Breast epithelium (tissue), 4 donors: ENCODE data around the gene MSH5. TPM values are rescaled to one million over a fixed set of nuclear protein-coding genes. Genes with fewer than 3 reads are reported as not detected.

Source experiments
- DNase-seq, 2 donors: peaks; one replicate each; pipeline ENCODE4 v3.0.0-alpha.2; 2019; ENCODE audit warnings: low spot score in 2 of 2
- H3K27ac ChIP-seq, 2 donors: fragments of 200-600 bp; sonication (generic) in 1 of 2; one replicate each; pipeline ENCODE4 v1.5.1; 2016 to 2019; ENCODE audit warnings: mild to moderate bottlenecking in 1 of 2
- H3K27me3 ChIP-seq, 2 donors: fragments of 200-600 bp; sonication (generic) in 1 of 2; one replicate each; pipeline versions ENCODE4 v1.5.1 to v1.6.0; 2017 to 2019; ENCODE audit warnings: control low read depth in 1 of 2, mild to moderate bottlenecking in 1 of 2
- H3K36me3 ChIP-seq: fragments of 200-600 bp; one replicate; pipeline ENCODE4 v1.5.1; 2019
- H3K4me1 ChIP-seq, 2 donors: fragments of 200-600 bp; sonication (generic); one replicate each; pipeline ENCODE4 v1.5.1; 2016 to 2019; ENCODE audit warnings: control low read depth in 1 of 2
- H3K4me3 ChIP-seq, 3 donors: fragments of 200-600 bp; sonication (generic); 1 replicate in 2 of 3; 2 replicates in 1 of 3; pipeline ENCODE4 v1.5.1; 2016 to 2019; ENCODE audit warnings: mild to moderate bottlenecking in 3 of 3, moderate library complexity in 2 of 3
- H3K9me3 ChIP-seq, 2 donors: fragments of 200-600 bp; sonication (generic) in 1 of 2; one replicate each; pipeline ENCODE4 v1.5.1; 2016 to 2019; ENCODE audit warnings: control low read depth in 1 of 2
- CTCF ChIP-seq, 3 donors: fragments of 450-650 bp; IDR thresholded peaks; one replicate each; pipeline ENCODE4 v1.5.1; 2016 to 2017; ENCODE audit warnings: antibody characterized with exemption in 3 of 3, mild to moderate bottlenecking in 3 of 3, moderate library complexity in 3 of 3
- POLR2A ChIP-seq: fragments of 450-650 bp; IDR thresholded peaks from one replicate; pipeline ENCODE4 v1.6.1; 2016; ENCODE audit warnings: antibody characterized with exemption, mild to moderate bottlenecking, moderate library complexity
- POLR2AphosphoS5 ChIP-seq, 3 donors: sonication (generic); formaldehyde crosslinking; IDR thresholded peaks; one replicate each; pipeline ENCODE4 v1.6.1; 2017; ENCODE audit warnings: antibody characterized with exemption in 3 of 3
- intact Hi-C: fragments of 100-400 bp; cut with DNase I; formaldehyde crosslinking; loops from one replicate; pipeline ENCODE4 v1.15.1; 2023; ENCODE audit warnings: low total_unique reads
- total RNA-seq, 3 donors: library from RNA; depleted of rRNA; stranded (reverse); fragments of >200 nt; gene quantifications; one replicate each; pipeline ENCODE4 v1.1.0, GENCODE V29; 2016

Gene MSH5
- total RNA-seq, 3 donors from 2014 or later: 7.9 to 13.4 (median 8.0) TPM

- TF ChIP-seq POLR2AphosphoS5 (IDR thresholded peaks at IDR 0.05) (no peak), CTCF (IDR thresholded peaks at IDR 0.05) (no peak), POLR2A (no peak)
- Histone ChIP-seq H3K9me3 (no peaks in the 10 kb centered on the region), H3K36me3 (no peaks in the 10 kb centered on the region), H3K4me1 (peaks cover 3 to 6% of the 10 kb centered on the region in 2 donors), H3K27me3 (no peaks in the 10 kb centered on the region), H3K4me3 (no peak within 1 kb of the TSS), H3K27ac (peak within 1 kb of the TSS in 1 of 2 donors; percentile 45)
- intact Hi-C loops: no loop called here
- DNase-seq: no peak
Observed at GRCh38 chr6:31721351-31722020, 18.3 kb upstream of the MSH5 start, which contains the start of gene LY6G6C. LY6G6C (minus strand) TSS chr6:31721746; CDS start chr6:31721679, 67 bp downstream.

- H3K9me3 ChIP-seq: no peaks in the 10 kb centered on the region
- intact Hi-C loops: no loop called here
- TF ChIP-seq CTCF (IDR thresholded peaks at IDR 0.05) (no peak), POLR2AphosphoS5 (IDR thresholded peaks at IDR 0.05) (no peak), POLR2A (no peak)
Observed at GRCh38 chr6:31722173-31722572, 17.6 kb upstream of the MSH5 start.

GRCh38 chr6:31723245-31723979 lies 16.4 kb upstream of the MSH5 start, which contains the start of gene MPIG6B:
MPIG6B (plus strand) TSS chr6:31723373; CDS start chr6:31723384, 11 bp downstream.
- TF ChIP-seq POLR2A (no peak), CTCF (IDR thresholded peaks at IDR 0.05) (no peak), POLR2AphosphoS5 (IDR thresholded peaks at IDR 0.05) (no peak)
- H3K27me3 ChIP-seq: no peaks in the 10 kb centered on the region
- H3K9me3 ChIP-seq: no peaks in the 10 kb centered on the region
- intact Hi-C loops: no loop called here
- no peak within 1 kb of the TSS for H3K4me3 ChIP-seq
- H3K36me3 ChIP-seq: peaks cover 6% of the 10 kb centered on the region
- H3K27ac ChIP-seq: no peak within 1 kb of the TSS
- no peaks in the 10 kb centered on the region for H3K4me1 ChIP-seq
- DNase-seq: no peak

More at GRCh38 chr6:31722173-31722572, 17.6 kb upstream of the MSH5 start:
- DNase-seq: no peak
- Histone ChIP-seq H3K27ac (no peak overlapping the region), H3K27me3 (no peaks in the 10 kb centered on the region), H3K36me3 (peaks cover 4% of the 10 kb centered on the region), H3K4me3 (no peak overlapping the region), H3K4me1 (peaks cover 3 to 6% of the 10 kb centered on the region in 2 donors)

- Histone ChIP-seq H3K4me1 (no peaks in the 10 kb centered on the region), H3K9me3 (no peaks in the 10 kb centered on the region), H3K27me3 (no peaks in the 10 kb centered on the region), H3K27ac (no peak overlapping the region), H3K36me3 (peaks cover 6% of the 10 kb centered on the region), H3K4me3 (no peak overlapping the region)
- intact Hi-C loops: no loop called here
- TF ChIP-seq POLR2AphosphoS5 (IDR thresholded peaks at IDR 0.05) (no peak), CTCF (IDR thresholded peaks at IDR 0.05) (no peak), POLR2A (no peak)
- DNase-seq: no peak
Observed at GRCh38 chr6:31723980-31724691, 15.7 kb upstream of the MSH5 start.
